NCI-H2227 treated with DMSO at 0.1 percent for 48 hours (cell line): ENCODE data around the gene SLC6A8.
"Not testable (repeated sequence)": the region's sequence is repeated elsewhere in the genome, so short reads cannot be mapped to it uniquely, and the experiment has no call there.

Experiments
- DNase-seq: peaks from one replicate; lab custom pipeline; 2025; lab: John Stamatoyannopoulos, UW

Gene SLC6A8

GRCh38 chrX:153693216-153694086 lies 5.7 kb downstream of the SLC6A8 start:
- DNase-seq, result no peak

GRCh38 chrX:153694256-153694655 lies 6.5 kb downstream of the SLC6A8 start:
- DNase-seq, result not testable (repeated sequence)

- no peak for DNase-seq
These were observed 7.1 kb downstream of the SLC6A8 start for GRCh38 chrX:153694687-153695270.

- no peak for DNase-seq
These were observed 8.4 kb downstream of the SLC6A8 start for GRCh38 chrX:153696100-153696499.

- DNase-seq, result not testable (repeated sequence)
These were observed 8.8 kb downstream of the SLC6A8 start for GRCh38 chrX:153696538-153696937.

GRCh38 chrX:153696986-153697722 lies 9.4 kb downstream of the SLC6A8 start:
- DNase-seq, result not testable (repeated sequence)

- DNase-seq, result no peak
These were observed 10.5 kb downstream of the SLC6A8 start for GRCh38 chrX:153697924-153698865.

- not testable (repeated sequence) for DNase-seq
These were observed 11.6 kb downstream of the SLC6A8 start for GRCh38 chrX:153699210-153699783.

- DNase-seq, result not testable (repeated sequence)
These were observed 12.2 kb downstream of the SLC6A8 start for GRCh38 chrX:153699784-153700371.

- DNase-seq, result no peak
These were observed 12.7 kb downstream of the SLC6A8 start for GRCh38 chrX:153700376-153700945.

GRCh38 chrX:153700967-153701366 lies 13.2 kb downstream of the SLC6A8 start:
- no peak for DNase-seq

GRCh38 chrX:153701706-153702105 lies 14.0 kb downstream of the SLC6A8 start:
- DNase-seq, result no peak

GRCh38 chrX:153702336-153703035 lies 14.8 kb downstream of the SLC6A8 start:
- no peak for DNase-seq

GRCh38 chrX:153703036-153703370 lies 15.3 kb downstream of the SLC6A8 start:
- DNase-seq, result no peak

GRCh38 chrX:153704021-153704526 lies 16.3 kb downstream of the SLC6A8 start:
- DNase-seq, result no peak

GRCh38 chrX:153704631-153705402 lies 17.1 kb downstream of the SLC6A8 start:
- not testable (repeated sequence) for DNase-seq

GRCh38 chrX:153705403-153706060 lies 17.8 kb downstream of the SLC6A8 start:
- DNase-seq, result not testable (repeated sequence)

GRCh38 chrX:153706799-153707198 lies 19.1 kb downstream of the SLC6A8 start:
- DNase-seq, result no peak
